SJCRH30 (cell line): ENCODE results near the gene SLC35G4. TPM values are rescaled to one million over a fixed set of nuclear protein-coding genes. Genes with fewer than 3 reads are reported as not detected.

Experiments
- DNase-seq, 2 experiments: peaks; one replicate each; pipeline ENCODE4 v3.0.0-alpha.2; 2015 to 2020
- H3K27ac ChIP-seq: fragments of 250-450 bp; sonication (Bioruptor Pico); 2 replicates; pipeline ENCODE4 v1.5.1; 2020; ENCODE audit warnings: mild to moderate bottlenecking, moderate library complexity
- H3K27me3 ChIP-seq: fragments of 250-450 bp; sonication (Bioruptor Pico); 2 replicates; pipeline ENCODE4 v1.5.1; 2020; ENCODE audit warnings: mild to moderate bottlenecking, moderate library complexity
- H3K36me3 ChIP-seq: fragments of 250-450 bp; sonication (Bioruptor Pico); 2 replicates; pipeline ENCODE4 v1.5.1; 2020; ENCODE audit warnings: mild to moderate bottlenecking, moderate library complexity
- H3K4me1 ChIP-seq: fragments of 250-450 bp; sonication (Bioruptor Pico); 2 replicates; pipeline ENCODE4 v1.5.1; 2020; ENCODE audit warnings: mild to moderate bottlenecking, moderate library complexity
- H3K4me3 ChIP-seq: fragments of 250-450 bp; sonication (Bioruptor Pico); 2 replicates; pipeline ENCODE4 v1.5.1; 2020; ENCODE audit warnings: mild to moderate bottlenecking, moderate library complexity
- H3K9me3 ChIP-seq: fragments of 250-450 bp; sonication (Bioruptor Pico); replicated peaks from 2 replicates; pipeline ENCODE4 v1.5.1; 2020; ENCODE audit warnings: mild to moderate bottlenecking, moderate library complexity
- total RNA-seq: library from RNA; depleted of rRNA; stranded (reverse); fragments of >200 nt; shearing (Covaris generic); gene quantifications from 2 replicates; pipeline ENCODE4 v1.2.3, GENCODE V29; 2014; rRNA removed

Gene SLC35G4
- total RNA-seq, 1 experiment from 2014 or later = not detected

GRCh38 chr18:11655606-11655932 lies 46.2 kb downstream of the SLC35G4 start:
- no peaks in the 10 kb centered on the region for H3K36me3 ChIP-seq
- no peak overlapping the region for H3K4me3 ChIP-seq
- H3K9me3 ChIP-seq = no peaks in the 10 kb centered on the region
- H3K4me1 ChIP-seq = no peaks in the 10 kb centered on the region
- no peak overlapping the region for H3K27ac ChIP-seq
- no peaks in the 10 kb centered on the region for H3K27me3 ChIP-seq
- no peak for DNase-seq

- Histone ChIP-seq H3K36me3 (no peaks in the 10 kb centered on the region), H3K9me3 (no peaks in the 10 kb centered on the region), H3K27ac (no peak overlapping the region), H3K4me3 (no peak overlapping the region), H3K27me3 (no peaks in the 10 kb centered on the region), H3K4me1 (no peaks in the 10 kb centered on the region)
- DNase-seq = no peak
Measured at GRCh38 chr18:11657152-11657551, 47.8 kb downstream of the SLC35G4 start.

- Histone ChIP-seq H3K4me3 (no peak overlapping the region), H3K36me3 (no peaks in the 10 kb centered on the region), H3K9me3 (no peaks in the 10 kb centered on the region), H3K4me1 (no peaks in the 10 kb centered on the region), H3K27ac (no peak overlapping the region), H3K27me3 (no peaks in the 10 kb centered on the region)
- DNase-seq = no peak
Measured at GRCh38 chr18:11657554-11657953, 48.2 kb downstream of the SLC35G4 start.

GRCh38 chr18:11658019-11658418 lies 48.6 kb downstream of the SLC35G4 start:
- no peak overlapping the region for H3K27ac ChIP-seq
- H3K4me3 ChIP-seq = no peak overlapping the region
- no peaks in the 10 kb centered on the region for H3K4me1 ChIP-seq
- H3K9me3 ChIP-seq = no peaks in the 10 kb centered on the region
- H3K36me3 ChIP-seq = no peaks in the 10 kb centered on the region
- no peaks in the 10 kb centered on the region for H3K27me3 ChIP-seq
- DNase-seq = no peak

GRCh38 chr18:11658989-11659388 lies 49.6 kb downstream of the SLC35G4 start:
- Histone ChIP-seq H3K4me1 (no peaks in the 10 kb centered on the region), H3K9me3 (no peaks in the 10 kb centered on the region), H3K36me3 (no peaks in the 10 kb centered on the region), H3K27ac (no peak overlapping the region), H3K4me3 (no peak overlapping the region), H3K27me3 (no peaks in the 10 kb centered on the region)
- DNase-seq = no peak

Other genes with a start within 250 kb of the SLC35G4 start
- 2.6 and 2.9 TPM in 2 replicates for gene GNAL, start 79.7 kb downstream of the SLC35G4 start, total RNA-seq
- gene CHMP1B, start 241.8 kb downstream of the SLC35G4 start, total RNA-seq = 18.1 and 19.5 TPM in 2 replicates